GM21717 (cell line): ENCODE measurements around the gene DHRS2.

Source experiments
- ATAC-seq: cut with Tn5 transposase; IDR thresholded peaks from one replicate; pipeline ENCODE4 v1.9.1; 2021; ENCODE audit warnings: mild to moderate bottlenecking, moderate library complexity; ENCODE audit not compliant: unreplicated experiment

Gene DHRS2

GRCh38 chr14:23646648-23647549, 10.7 kb downstream of the DHRS2 start:
- no peak for ATAC-seq

GRCh38 chr14:23647619-23648018, 11.5 kb downstream of the DHRS2 start:
- no peak for ATAC-seq

- no peak for ATAC-seq
Observed at GRCh38 chr14:23648764-23649460, 12.7 kb downstream of the DHRS2 start.

GRCh38 chr14:23650506-23650905, 14.3 kb downstream of the DHRS2 start:
- no peak for ATAC-seq

- ATAC-seq: no peak
Observed at GRCh38 chr14:23653051-23653450, 16.9 kb downstream of the DHRS2 start.

- no peak for ATAC-seq
Observed at GRCh38 chr14:23654231-23654630, 18.1 kb downstream of the DHRS2 start.

- ATAC-seq: no peak
Observed at GRCh38 chr14:23657959-23658470, 21.9 kb downstream of the DHRS2 start.

GRCh38 chr14:23660290-23661226, 24.4 kb downstream of the DHRS2 start:
- no peak for ATAC-seq

GRCh38 chr14:23661542-23661941, 25.4 kb downstream of the DHRS2 start:
- no peak for ATAC-seq

GRCh38 chr14:23663127-23663526, 27.0 kb downstream of the DHRS2 start:
- no peak for ATAC-seq

GRCh38 chr14:23663711-23664110, 27.5 kb downstream of the DHRS2 start:
- no peak for ATAC-seq

GRCh38 chr14:23664207-23664885, 28.2 kb downstream of the DHRS2 start:
- no peak for ATAC-seq

GRCh38 chr14:23665302-23666016, 29.3 kb downstream of the DHRS2 start:
- ATAC-seq: no peak

- no peak for ATAC-seq
Observed at GRCh38 chr14:23667134-23667533, 31.0 kb downstream of the DHRS2 start.

- ATAC-seq: no peak
Observed at GRCh38 chr14:23669441-23669840, 33.3 kb downstream of the DHRS2 start.

- ATAC-seq: no peak
Observed at GRCh38 chr14:23670481-23670880, 34.3 kb downstream of the DHRS2 start.

GRCh38 chr14:23672200-23672599, 36.0 kb downstream of the DHRS2 start:
- no peak for ATAC-seq

GRCh38 chr14:23675337-23675736, 39.2 kb downstream of the DHRS2 start:
- no peak for ATAC-seq

- ATAC-seq: no peak
Observed at GRCh38 chr14:23675906-23676305, 39.7 kb downstream of the DHRS2 start.

- no peak for ATAC-seq
Observed at GRCh38 chr14:23681337-23681736, 45.2 kb downstream of the DHRS2 start.
